Measurements from ENCODE around the gene KLHL30.

Gene KLHL30

GRCh38 chr2:238119756-238120462 is 18.6 kb upstream of the KLHL30 start:
- DNase-seq, result no peak

- no peak for DNase-seq
Measured at GRCh38 chr2:238120463-238121298, 17.8 kb upstream of the KLHL30 start.

- no peak for DNase-seq
Measured at GRCh38 chr2:238121511-238122286, 16.8 kb upstream of the KLHL30 start.

GRCh38 chr2:238122287-238123217 is 15.9 kb upstream of the KLHL30 start:
- no peak for DNase-seq

- no peak for DNase-seq
Measured at GRCh38 chr2:238123218-238123971, 15.1 kb upstream of the KLHL30 start.

- no peak for DNase-seq
Measured at GRCh38 chr2:238123991-238124470, 14.4 kb upstream of the KLHL30 start.

- DNase-seq, result no peak
Measured at GRCh38 chr2:238124488-238125126, 13.9 kb upstream of the KLHL30 start.

- DNase-seq, result no peak
Measured at GRCh38 chr2:238125127-238125885, 13.2 kb upstream of the KLHL30 start.

GRCh38 chr2:238126338-238126737 is 12.1 kb upstream of the KLHL30 start:
- DNase-seq, result no peak

- no peak for DNase-seq
Measured at GRCh38 chr2:238126775-238127164, 11.7 kb upstream of the KLHL30 start.

GRCh38 chr2:238127165-238128060 is 11.1 kb upstream of the KLHL30 start:
- no peak for DNase-seq

GRCh38 chr2:238128061-238128440 is 10.4 kb upstream of the KLHL30 start:
- no peak for DNase-seq

- DNase-seq, result no peak
Measured at GRCh38 chr2:238128534-238129001, 9.9 kb upstream of the KLHL30 start.

- DNase-seq, result no peak
Measured at GRCh38 chr2:238129166-238130010, 9.1 kb upstream of the KLHL30 start.

GRCh38 chr2:238130111-238130695 is 8.3 kb upstream of the KLHL30 start:
- no peak for DNase-seq

- no peak for DNase-seq
Measured at GRCh38 chr2:238130696-238131628, 7.5 kb upstream of the KLHL30 start.
